ENCODE measurements around the gene PHF19.

Gene PHF19

GRCh38 chr9:120852240-120853010, 24.6 kb downstream of the PHF19 start:
- DNase-seq, result no peak

- no peak for DNase-seq
These were observed 25.5 kb downstream of the PHF19 start for GRCh38 chr9:120851449-120851848.

- peak; percentile 73 to 86 for DNase-seq
These were observed 26.7 kb downstream of the PHF19 start for GRCh38 chr9:120850315-120850714.

- DNase-seq, result no peak
These were observed 30.1 kb downstream of the PHF19 start for GRCh38 chr9:120846906-120847305.

GRCh38 chr9:120846251-120846889, 30.6 kb downstream of the PHF19 start:
- no peak for DNase-seq

GRCh38 chr9:120845255-120845654, 31.7 kb downstream of the PHF19 start:
- no peak for DNase-seq

- peak; percentile 93 to 99 for DNase-seq
These were observed 34.1 kb downstream of the PHF19 start, which contains the start of gene PSMD5 for GRCh38 chr9:120842685-120843485. Gene PSMD5 (minus strand): TSS chr9:120842922. CDS start chr9:120842909, 13 bp downstream.

- no peak for DNase-seq
These were observed 34.9 kb downstream of the PHF19 start for GRCh38 chr9:120841930-120842684.

- DNase-seq, result no peak
These were observed 37.8 kb downstream of the PHF19 start for GRCh38 chr9:120839146-120839545.

GRCh38 chr9:120837921-120838320, 39.1 kb downstream of the PHF19 start:
- DNase-seq, result no peak

GRCh38 chr9:120833325-120833724, 43.7 kb downstream of the PHF19 start:
- no peak for DNase-seq

GRCh38 chr9:120832807-120833206, 44.2 kb downstream of the PHF19 start:
- no peak for DNase-seq

GRCh38 chr9:120830865-120831264, 46.1 kb downstream of the PHF19 start:
- DNase-seq, result no peak

- no peak for DNase-seq
These were observed 46.8 kb downstream of the PHF19 start for GRCh38 chr9:120830151-120830550.

- DNase-seq, result no peak
These were observed 47.3 kb downstream of the PHF19 start for GRCh38 chr9:120829650-120830049.

GRCh38 chr9:120820095-120820494, 56.9 kb downstream of the PHF19 start:
- no peak for DNase-seq

GRCh38 chr9:120818595-120818994, 58.4 kb downstream of the PHF19 start:
- no peak for DNase-seq

- no peak for DNase-seq
These were observed 61.9 kb downstream of the PHF19 start for GRCh38 chr9:120815075-120815474.

- DNase-seq, result no peak
These were observed 68.1 kb downstream of the PHF19 start for GRCh38 chr9:120808931-120809330.

GRCh38 chr9:120807607-120808379, 69.2 kb downstream of the PHF19 start:
- no peak for DNase-seq

All from NCI-H524 (cell line).